ENCODE results near the gene KDM8.

DNA sequence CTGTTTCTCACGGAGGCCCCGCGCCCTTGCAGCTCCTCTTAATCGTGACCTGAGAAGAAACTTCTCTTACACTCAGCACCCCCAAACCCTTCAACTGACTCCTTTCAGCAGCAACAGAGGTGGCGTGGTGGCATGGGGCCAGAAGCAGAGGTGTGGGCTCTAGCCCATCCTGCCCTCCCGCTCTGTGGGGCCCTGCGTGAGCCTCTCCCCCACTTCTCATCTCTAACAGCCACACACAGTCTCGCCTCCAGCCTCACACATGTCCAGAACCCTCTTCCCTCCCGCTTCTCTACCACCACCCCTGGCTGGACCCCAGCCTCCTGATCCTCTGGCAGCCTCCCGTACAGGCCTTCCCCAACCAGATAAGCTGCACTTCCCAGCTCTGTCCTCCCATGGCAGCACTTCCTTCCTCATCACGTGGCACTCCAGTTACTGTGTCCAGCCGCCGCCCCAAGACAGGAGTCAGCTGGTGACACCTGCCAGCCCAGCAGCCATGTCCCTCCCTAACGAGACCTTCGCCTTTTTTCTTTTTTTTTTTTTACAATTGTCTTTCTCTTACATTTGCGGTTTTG is 34.8 kb downstream of the KDM8 start:
- TF ChIP-seq, protein P1, sequence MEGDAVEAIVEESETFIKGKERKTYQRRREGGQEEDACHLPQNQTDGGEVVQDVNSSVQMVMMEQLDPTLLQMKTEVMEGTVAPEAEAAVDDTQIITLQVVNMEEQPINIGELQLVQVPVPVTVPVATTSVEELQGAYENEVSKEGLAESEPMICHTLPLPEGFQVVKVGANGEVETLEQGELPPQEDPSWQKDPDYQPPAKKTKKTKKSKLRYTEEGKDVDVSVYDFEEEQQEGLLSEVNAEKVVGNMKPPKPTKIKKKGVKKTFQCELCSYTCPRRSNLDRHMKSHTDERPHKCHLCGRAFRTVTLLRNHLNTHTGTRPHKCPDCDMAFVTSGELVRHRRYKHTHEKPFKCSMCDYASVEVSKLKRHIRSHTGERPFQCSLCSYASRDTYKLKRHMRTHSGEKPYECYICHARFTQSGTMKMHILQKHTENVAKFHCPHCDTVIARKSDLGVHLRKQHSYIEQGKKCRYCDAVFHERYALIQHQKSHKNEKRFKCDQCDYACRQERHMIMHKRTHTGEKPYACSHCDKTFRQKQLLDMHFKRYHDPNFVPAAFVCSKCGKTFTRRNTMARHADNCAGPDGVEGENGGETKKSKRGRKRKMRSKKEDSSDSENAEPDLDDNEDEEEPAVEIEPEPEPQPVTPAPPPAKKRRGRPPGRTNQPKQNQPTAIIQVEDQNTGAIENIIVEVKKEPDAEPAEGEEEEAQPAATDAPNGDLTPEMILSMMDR (IDR thresholded peaks at IDR 0.05), result no peak
- TF ChIP-seq POLR2A (IDR thresholded peaks at IDR 0.05), result no peak
